ENCODE measurements around the gene DYSF.

Gene DYSF

GRCh38 chr2:71587509-71588073 lies 134.2 kb downstream of the DYSF start (continued):
- TF ChIP-seq ZNF513 (tag by site-specific recombination; IDR thresholded peaks at IDR 0.05): no peak
- TF ChIP-seq ZFP37 (tag by site-specific recombination; IDR thresholded peaks at IDR 0.05): no peak
- no peak for TF ChIP-seq KLF9 (tag by site-specific recombination; IDR thresholded peaks at IDR 0.05; ENCODE audit: low read depth)
- TF ChIP-seq PRDM4 (tag by site-specific recombination; IDR thresholded peaks at IDR 0.05): no peak

- no peak overlapping the region for H3K27ac ChIP-seq (ENCODE audit: extremely low read depth, low read depth, low read length)
- no peak overlapping the region for H3K4me3 ChIP-seq (ENCODE audit: low read depth, low read length)
- H3K9me3 ChIP-seq (ENCODE audit: control insufficient read depth, insufficient read depth, low read depth, low read length): no peaks in the 10 kb centered on the region
- H3K4me1 ChIP-seq (ENCODE audit: control insufficient read depth, insufficient read depth, low read length): no peaks in the 10 kb centered on the region
- TF ChIP-seq ZNF121 (tag by site-specific recombination; IDR thresholded peaks at IDR 0.05) (no peak), ZNF654 (tag by site-specific recombination; IDR thresholded peaks at IDR 0.05; ENCODE audit: low read depth) (no peak), KLF8 (tag by site-specific recombination; IDR thresholded peaks at IDR 0.05) (no peak), ZNF473 (tag by site-specific recombination; IDR thresholded peaks at IDR 0.05) (no peak), EGR2 (tag by site-specific recombination; IDR thresholded peaks at IDR 0.05; ENCODE audit: low read depth) (peak; percentile 48; the same call in 1 of the 2 replicates), ZNF549 (tag by site-specific recombination; IDR thresholded peaks at IDR 0.05) (no peak), ZNF645 (tag by site-specific recombination; IDR thresholded peaks at IDR 0.05) (no peak), FEZF1 (tag by site-specific recombination; IDR thresholded peaks at IDR 0.05) (no peak), MYNN (tag by site-specific recombination; IDR thresholded peaks at IDR 0.05; ENCODE audit: borderline replicate concordance) (no peak), ZSCAN23 (tag by site-specific recombination; IDR thresholded peaks at IDR 0.05) (no peak), ZNF404 (tag by site-specific recombination; IDR thresholded peaks at IDR 0.05) (no peak), ZFHX2 (tag by site-specific recombination; conservative IDR thresholded peaks at IDR 0.05) (0 out of 2 replicates have a peak, but pooled peaks have one; percentile 6), KLF16 (tag by site-specific recombination; IDR thresholded peaks at IDR 0.05) (no peak)
- POLR2A ChIA-PET: no interaction called here
- CTCF ChIA-PET: no interaction called here
- no peaks in the 10 kb centered on the region for H3K36me3 ChIP-seq (ENCODE audit: control insufficient read depth in 2 of 2, insufficient read depth in 1 of 2, low read length in 2 of 2)
These were observed 135.3 kb downstream of the DYSF start for GRCh38 chr2:71588497-71589170.

GRCh38 chr2:71589763-71590162 lies 136.4 kb downstream of the DYSF start:
- no peak overlapping the region for H3K27ac ChIP-seq (ENCODE audit: extremely low read depth, low read depth, low read length)
- H3K9me3 ChIP-seq (ENCODE audit: control insufficient read depth, insufficient read depth, low read depth, low read length): no peaks in the 10 kb centered on the region
- no peak overlapping the region for H3K4me3 ChIP-seq (ENCODE audit: low read depth, low read length)
- POLR2A ChIA-PET: no interaction called here
- CTCF ChIA-PET: no interaction called here
- H3K36me3 ChIP-seq (ENCODE audit: control insufficient read depth in 2 of 2, insufficient read depth in 1 of 2, low read length in 2 of 2): no peaks in the 10 kb centered on the region
- TF ChIP-seq ZNF354C (tag by site-specific recombination; IDR thresholded peaks at IDR 0.05; ENCODE audit: borderline replicate concordance, low read depth): no peak
- TF ChIP-seq ZNF747 (tag by site-specific recombination; IDR thresholded peaks at IDR 0.05): no peak
- no peak for TF ChIP-seq ZNF174 (tag by site-specific recombination; IDR thresholded peaks at IDR 0.05)
- no peak for TF ChIP-seq ZNF324 (tag by site-specific recombination; IDR thresholded peaks at IDR 0.05)
- no peak for TF ChIP-seq ZNF692 (tag by site-specific recombination; IDR thresholded peaks at IDR 0.05)
- TF ChIP-seq ZNF776 (tag by site-specific recombination; IDR thresholded peaks at IDR 0.05; ENCODE audit: borderline replicate concordance): no peak
- no peak for TF ChIP-seq ZNF596 (tag by site-specific recombination; IDR thresholded peaks at IDR 0.05)
- no peak for TF ChIP-seq ZNF621 (tag by site-specific recombination; IDR thresholded peaks at IDR 0.05)
- no peak for TF ChIP-seq ZNF514 (tag by site-specific recombination; IDR thresholded peaks at IDR 0.05)
- H3K4me1 ChIP-seq (ENCODE audit: control insufficient read depth, insufficient read depth, low read length): no peaks in the 10 kb centered on the region

All from HEK293 (cell line).